A549 (cell line): ENCODE data around the gene ANKK1.

Experiments used
- CHD2 ChIP-seq: fragments of 150-350 bp; IDR thresholded peaks from 2 replicates; pipeline ENCODE4 v1.6.1; 2014; ENCODE audit warnings: low read length; ENCODE audit not compliant: partially characterized antibody
- EP300 ChIP-seq, 2 experiments: fragments of >200 bp; sonication (Bioruptor Twin); formaldehyde crosslinking; IDR thresholded peaks; 2 replicates in 1 of 2; 3 replicates in 1 of 2; pipeline ENCODE4 v1.6.1; 2016 to 2017
- HOXA7 ChIP-seq: fragments of 250-450 bp; sonication (Bioruptor Pico); IDR thresholded peaks from 2 replicates; pipeline ENCODE4 v1.5.0; 2020; ENCODE audit warnings: mild to moderate bottlenecking, moderate library complexity
- POLR2A ChIP-seq: IDR thresholded peaks from 2 replicates; pipeline ENCODE4 v1.6.1; 2012; ENCODE audit warnings: mild to moderate bottlenecking, low read length
- TF ChIP-seq, protein P1 (sequence below): fragments of >200 bp; sonication (Bioruptor Twin); formaldehyde crosslinking; IDR thresholded peaks from 3 replicates; pipeline ENCODE4 v1.5.1; 2016
- TF ChIP-seq, protein P2 (sequence below): fragments of 250-450 bp; sonication (Bioruptor Pico); IDR thresholded peaks from 2 replicates; pipeline ENCODE4 v1.5.0; 2021; ENCODE audit warnings: mild to moderate bottlenecking, moderate library complexity, borderline replicate concordance

DNA sequence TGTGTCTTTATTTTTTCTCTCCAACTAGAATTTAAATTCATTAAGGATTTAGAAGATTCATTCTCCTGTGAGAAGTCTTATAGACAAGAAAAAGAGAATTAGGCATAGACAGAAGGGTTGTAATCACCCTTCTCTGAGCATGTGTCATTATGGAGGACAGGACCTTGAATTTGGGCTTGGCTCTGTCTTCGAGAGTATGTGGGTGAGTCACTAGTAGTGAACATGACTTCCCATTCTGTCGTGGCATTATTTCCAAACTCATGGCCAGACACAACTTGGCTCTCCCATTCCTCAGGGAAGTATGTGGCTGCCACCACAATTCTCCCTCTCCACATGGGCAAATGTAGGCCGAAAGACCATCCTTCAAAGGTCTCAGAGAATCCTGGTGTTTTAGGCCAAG is 14.3 kb upstream of the ANKK1 start:
- TF ChIP-seq HOXA7 = no peak
- TF ChIP-seq, protein P1, sequence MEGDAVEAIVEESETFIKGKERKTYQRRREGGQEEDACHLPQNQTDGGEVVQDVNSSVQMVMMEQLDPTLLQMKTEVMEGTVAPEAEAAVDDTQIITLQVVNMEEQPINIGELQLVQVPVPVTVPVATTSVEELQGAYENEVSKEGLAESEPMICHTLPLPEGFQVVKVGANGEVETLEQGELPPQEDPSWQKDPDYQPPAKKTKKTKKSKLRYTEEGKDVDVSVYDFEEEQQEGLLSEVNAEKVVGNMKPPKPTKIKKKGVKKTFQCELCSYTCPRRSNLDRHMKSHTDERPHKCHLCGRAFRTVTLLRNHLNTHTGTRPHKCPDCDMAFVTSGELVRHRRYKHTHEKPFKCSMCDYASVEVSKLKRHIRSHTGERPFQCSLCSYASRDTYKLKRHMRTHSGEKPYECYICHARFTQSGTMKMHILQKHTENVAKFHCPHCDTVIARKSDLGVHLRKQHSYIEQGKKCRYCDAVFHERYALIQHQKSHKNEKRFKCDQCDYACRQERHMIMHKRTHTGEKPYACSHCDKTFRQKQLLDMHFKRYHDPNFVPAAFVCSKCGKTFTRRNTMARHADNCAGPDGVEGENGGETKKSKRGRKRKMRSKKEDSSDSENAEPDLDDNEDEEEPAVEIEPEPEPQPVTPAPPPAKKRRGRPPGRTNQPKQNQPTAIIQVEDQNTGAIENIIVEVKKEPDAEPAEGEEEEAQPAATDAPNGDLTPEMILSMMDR = no peak
- no peak for TF ChIP-seq POLR2A
- TF ChIP-seq CHD2 = no peak
- no peak for TF ChIP-seq EP300 (IDR thresholded peaks at IDR 0.05)
- TF ChIP-seq, protein P2, sequence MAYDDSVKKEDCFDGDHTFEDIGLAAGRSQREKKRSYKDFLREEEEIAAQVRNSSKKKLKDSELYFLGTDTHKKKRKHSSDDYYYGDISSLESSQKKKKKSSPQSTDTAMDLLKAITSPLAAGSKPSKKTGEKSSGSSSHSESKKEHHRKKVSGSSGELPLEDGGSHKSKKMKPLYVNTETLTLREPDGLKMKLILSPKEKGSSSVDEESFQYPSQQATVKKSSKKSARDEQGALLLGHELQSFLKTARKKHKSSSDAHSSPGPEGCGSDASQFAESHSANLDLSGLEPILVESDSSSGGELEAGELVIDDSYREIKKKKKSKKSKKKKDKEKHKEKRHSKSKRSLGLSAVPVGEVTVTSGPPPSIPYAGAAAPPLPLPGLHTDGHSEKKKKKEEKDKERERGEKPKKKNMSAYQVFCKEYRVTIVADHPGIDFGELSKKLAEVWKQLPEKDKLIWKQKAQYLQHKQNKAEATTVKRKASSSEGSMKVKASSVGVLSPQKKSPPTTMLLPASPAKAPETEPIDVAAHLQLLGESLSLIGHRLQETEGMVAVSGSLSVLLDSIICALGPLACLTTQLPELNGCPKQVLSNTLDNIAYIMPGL (CRISPR knock-in tag) = no peak
